Mesendoderm (in vitro differentiated cells): ENCODE measurements around the gene NRAP.

Source experiments
- DNase-seq: peaks from one replicate; pipeline ENCODE4 v3.0.0; 2013
- H2AK5ac ChIP-seq: 2 replicates; pipeline ENCODE4 v1.6.1; 2013; ENCODE audit warnings: low read length, inconsistent platforms
- H2BK120ac ChIP-seq: 2 replicates; pipeline ENCODE4 v1.6.1; 2013; ENCODE audit warnings: low read depth, mild to moderate bottlenecking, low read length, moderate library complexity, mixed read lengths
- H2BK15ac ChIP-seq: replicated peaks from 2 replicates; pipeline ENCODE4 v1.6.1; 2013; ENCODE audit warnings: low read depth, mild to moderate bottlenecking, moderate library complexity
- H2BK5ac ChIP-seq: 2 replicates; pipeline ENCODE4 v1.6.1; 2013; ENCODE audit warnings: low read length, inconsistent platforms
- H3K18ac ChIP-seq: 2 replicates; pipeline ENCODE4 v1.6.1; 2013; ENCODE audit warnings: mild to moderate bottlenecking, low read length, mixed read lengths
- H3K23ac ChIP-seq: one replicate; pipeline ENCODE4 v1.6.1; 2013; ENCODE audit warnings: low read length
- H3K27ac ChIP-seq: 2 replicates; pipeline ENCODE4 v1.5.1; 2013; ENCODE audit warnings: low read depth, mild to moderate bottlenecking, inconsistent platforms, low read length, moderate library complexity
- H3K27me3 ChIP-seq: 2 replicates; pipeline ENCODE4 v1.6.1; 2013; ENCODE audit warnings: low read length, control low read depth, mild to moderate bottlenecking, inconsistent platforms; ENCODE audit not compliant: insufficient read depth, poor library complexity
- H3K36me3 ChIP-seq: 2 replicates; pipeline ENCODE4 v1.6.1; 2013; ENCODE audit warnings: low read length, inconsistent platforms; ENCODE audit not compliant: control insufficient read depth, insufficient read depth
- H3K4ac ChIP-seq: one replicate; pipeline ENCODE4 v1.6.1; 2013; ENCODE audit warnings: low read depth, mild to moderate bottlenecking, low read length, moderate library complexity
- H3K4me1 ChIP-seq: 2 replicates; pipeline ENCODE4 v1.6.1; 2013; ENCODE audit warnings: low read depth, low read length, inconsistent platforms; ENCODE audit not compliant: control insufficient read depth
- H3K4me2 ChIP-seq: 2 replicates; pipeline ENCODE4 v1.6.1; 2013; ENCODE audit warnings: low read length
- H3K4me3 ChIP-seq: 2 replicates; pipeline ENCODE4 v1.5.1; 2013; ENCODE audit warnings: mild to moderate bottlenecking, low read length
- H3K56ac ChIP-seq: one replicate; pipeline ENCODE4 v1.6.1; 2013; ENCODE audit warnings: low read length
- H3K79me1 ChIP-seq: 2 replicates; pipeline ENCODE4 v1.6.1; 2013; ENCODE audit warnings: low read length, inconsistent platforms
- H3K79me2 ChIP-seq: 2 replicates; pipeline ENCODE4 v1.6.1; 2013; ENCODE audit warnings: mild to moderate bottlenecking, low read length; ENCODE audit not compliant: control insufficient read depth, insufficient read depth
- H3K9ac ChIP-seq: 2 replicates; pipeline ENCODE4 v1.6.1; 2013; ENCODE audit warnings: low read length, inconsistent platforms
- H4K5ac ChIP-seq: one replicate; pipeline ENCODE4 v1.6.1; 2013; ENCODE audit warnings: low read length
- H4K8ac ChIP-seq: one replicate; pipeline ENCODE4 v1.6.1; 2013; ENCODE audit warnings: low read depth, mild to moderate bottlenecking, control low read depth, low read length, moderate library complexity
- WGBS: extraction: QIAGEN DNeasy Blood & Tissue Kit; methylation state at CpG from one replicate; pipeline ENCODE4 v1.1.7; 2013; ENCODE audit warnings: low lambda C conversion rate, missing lambda C conversion rate; ENCODE audit not compliant: insufficient coverage; ENCODE audit errors: extremely low coverage; 5-methylcytosine and 5-hydroxymethylcytosine counted together

NRAP gene

DNA sequence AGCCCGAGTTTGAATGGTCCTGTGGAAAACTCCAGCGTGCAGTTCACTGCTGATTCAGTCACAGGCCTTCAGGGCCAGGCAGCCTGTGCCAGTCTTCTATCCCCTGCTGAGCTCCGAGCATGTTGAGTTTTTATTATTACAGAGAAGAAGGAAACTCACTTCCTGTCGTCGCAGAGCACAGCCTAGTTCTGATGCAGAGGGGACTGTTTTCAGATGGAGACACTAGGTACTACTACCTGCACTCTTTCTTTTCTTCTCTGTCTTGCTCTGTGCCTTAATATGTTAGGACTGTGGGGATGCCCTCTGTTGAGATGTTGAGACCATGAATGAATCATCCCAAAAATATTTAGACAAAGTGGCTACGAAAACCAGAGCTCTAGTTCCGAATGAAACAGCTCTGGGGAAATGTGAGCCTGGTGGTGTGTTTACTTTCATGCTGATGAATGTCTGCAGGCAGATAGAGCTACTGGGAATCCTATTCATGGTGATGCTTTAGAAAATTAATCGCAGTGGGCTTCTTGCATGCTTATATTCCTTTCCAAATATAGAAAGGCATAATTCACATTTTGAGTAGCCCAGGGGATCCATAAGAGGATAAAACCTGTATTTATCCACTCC is 45.5 kb upstream of the NRAP start:
- Histone ChIP-seq H3K23ac (no peak overlapping the region), H3K4me2 (no peak overlapping the region), H3K27me3 (no peaks in the 10 kb centered on the region), H2BK15ac (no peak overlapping the region), H3K79me1 (no peaks in the 10 kb centered on the region), H2BK5ac (no peak overlapping the region), H3K4me3 (no peak overlapping the region), H3K27ac (no peak overlapping the region), H3K36me3 (no peaks in the 10 kb centered on the region), H4K8ac (no peak overlapping the region), H3K18ac (no peak overlapping the region), H2BK120ac (no peak overlapping the region), H3K9ac (no peak overlapping the region), H3K79me2 (no peaks in the 10 kb centered on the region), H3K4ac (no peak overlapping the region), H4K5ac (no peak overlapping the region), H2AK5ac (no peak overlapping the region), H3K56ac (no peak overlapping the region), H3K4me1 (peaks cover 16% of the 10 kb centered on the region)
- no CpG with 5 or more reads among the region's 8 CpGs for WGBS
- DNase-seq: peak; percentile 53

DNA sequence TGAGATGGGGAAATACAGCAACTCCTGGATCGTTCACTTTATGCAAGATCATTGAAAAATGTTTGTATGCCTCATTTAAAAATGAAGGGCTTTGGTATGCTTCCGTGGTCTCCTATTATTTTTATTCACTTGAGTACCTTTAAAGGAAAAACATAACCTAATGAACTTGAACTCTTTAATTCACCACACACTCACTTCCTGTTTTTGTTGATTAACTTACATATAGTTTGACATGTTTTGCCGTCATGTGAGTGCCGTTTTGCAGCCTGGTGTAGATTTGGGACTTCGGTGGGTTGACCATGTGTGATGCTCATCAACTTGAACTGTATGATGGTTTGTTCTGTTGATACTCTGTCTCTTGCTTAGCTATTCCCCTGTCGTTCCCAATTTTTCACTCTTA is 44.8 kb upstream of the NRAP start:
- no peak for DNase-seq
- Histone ChIP-seq H3K4ac (no peak overlapping the region), H3K23ac (no peak overlapping the region), H2BK15ac (no peak overlapping the region), H3K18ac (no peak overlapping the region), H3K4me1 (peaks cover 16% of the 10 kb centered on the region), H3K36me3 (no peaks in the 10 kb centered on the region), H3K56ac (no peak overlapping the region), H2BK120ac (no peak overlapping the region), H3K27ac (no peak overlapping the region), H4K5ac (no peak overlapping the region), H3K27me3 (no peaks in the 10 kb centered on the region), H2BK5ac (no peak overlapping the region), H3K4me2 (no peak overlapping the region), H3K9ac (no peak overlapping the region), H3K79me2 (no peaks in the 10 kb centered on the region), H4K8ac (no peak overlapping the region), H3K4me3 (no peak overlapping the region), H3K79me1 (no peaks in the 10 kb centered on the region), H2AK5ac (no peak overlapping the region)
- no CpG with 5 or more reads among the region's 6 CpGs for WGBS

DNA sequence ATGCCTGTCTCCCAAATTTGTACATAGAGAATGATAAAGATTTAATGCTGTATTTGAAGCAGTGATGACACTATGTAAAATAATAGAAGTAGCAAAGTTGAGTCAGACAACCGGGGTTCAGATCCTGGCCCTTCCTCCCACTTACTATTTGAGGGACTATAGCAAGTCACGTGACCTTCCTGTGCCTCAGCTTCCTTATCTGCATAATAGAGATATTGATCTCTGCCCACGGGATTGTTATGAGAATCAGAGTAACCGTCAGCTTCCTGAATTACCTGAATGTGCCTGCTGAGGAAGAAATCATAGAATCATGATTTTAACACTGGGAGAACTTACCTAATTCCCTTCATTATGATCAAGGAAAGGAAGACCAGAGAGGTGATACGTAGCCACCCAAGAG is 42.8 kb upstream of the NRAP start:
- H3K4me1 ChIP-seq: peaks cover 14% of the 10 kb centered on the region
- no CpG with 5 or more reads among the region's 5 CpGs for WGBS
- H3K4me2 ChIP-seq: no peak overlapping the region
- no peak overlapping the region for H2BK120ac ChIP-seq
- no peak overlapping the region for H3K9ac ChIP-seq
- H3K27ac ChIP-seq: no peak overlapping the region
- H3K27me3 ChIP-seq: no peaks in the 10 kb centered on the region
- no peak overlapping the region for H2AK5ac ChIP-seq
- no peak for DNase-seq
- H4K5ac ChIP-seq: no peak overlapping the region
- H3K4me3 ChIP-seq: no peak overlapping the region
- H3K36me3 ChIP-seq: no peaks in the 10 kb centered on the region
- H3K23ac ChIP-seq: no peak overlapping the region
- no peak overlapping the region for H3K4ac ChIP-seq
- H3K79me1 ChIP-seq: no peaks in the 10 kb centered on the region
- H2BK15ac ChIP-seq: no peak overlapping the region
- H2BK5ac ChIP-seq: no peak overlapping the region
- H4K8ac ChIP-seq: no peak overlapping the region
- H3K79me2 ChIP-seq: no peaks in the 10 kb centered on the region
- H3K18ac ChIP-seq: no peak overlapping the region
- no peak overlapping the region for H3K56ac ChIP-seq

DNA sequence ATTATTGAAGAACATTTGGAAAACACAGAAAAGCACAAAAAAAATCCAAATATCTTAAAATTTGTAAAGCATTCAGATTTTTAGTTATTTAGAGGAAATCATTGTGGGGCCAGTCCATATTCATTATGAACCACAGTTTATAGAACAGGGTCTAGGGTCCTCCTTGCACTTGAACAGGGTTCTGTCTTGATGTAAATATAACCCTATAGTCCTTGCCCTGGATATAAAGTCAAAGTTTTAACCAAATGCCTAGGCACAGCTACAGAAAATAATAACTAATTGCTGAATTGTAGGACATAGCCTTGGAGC is 41.5 kb upstream of the NRAP start:
- Histone ChIP-seq H3K79me1 (no peaks in the 10 kb centered on the region), H2BK15ac (no peak overlapping the region), H2BK120ac (no peak overlapping the region), H2AK5ac (no peak overlapping the region), H3K4ac (no peak overlapping the region), H3K9ac (no peak overlapping the region), H3K27me3 (no peaks in the 10 kb centered on the region), H3K27ac (no peak overlapping the region), H3K18ac (no peak overlapping the region), H3K36me3 (no peaks in the 10 kb centered on the region), H2BK5ac (no peak overlapping the region), H4K5ac (no peak overlapping the region), H3K79me2 (no peaks in the 10 kb centered on the region), H3K23ac (no peak overlapping the region), H3K56ac (no peak overlapping the region), H3K4me1 (peaks cover 8% of the 10 kb centered on the region), H4K8ac (no peak overlapping the region), H3K4me3 (no peak overlapping the region), H3K4me2 (no peak overlapping the region)
- no peak for DNase-seq

DNA sequence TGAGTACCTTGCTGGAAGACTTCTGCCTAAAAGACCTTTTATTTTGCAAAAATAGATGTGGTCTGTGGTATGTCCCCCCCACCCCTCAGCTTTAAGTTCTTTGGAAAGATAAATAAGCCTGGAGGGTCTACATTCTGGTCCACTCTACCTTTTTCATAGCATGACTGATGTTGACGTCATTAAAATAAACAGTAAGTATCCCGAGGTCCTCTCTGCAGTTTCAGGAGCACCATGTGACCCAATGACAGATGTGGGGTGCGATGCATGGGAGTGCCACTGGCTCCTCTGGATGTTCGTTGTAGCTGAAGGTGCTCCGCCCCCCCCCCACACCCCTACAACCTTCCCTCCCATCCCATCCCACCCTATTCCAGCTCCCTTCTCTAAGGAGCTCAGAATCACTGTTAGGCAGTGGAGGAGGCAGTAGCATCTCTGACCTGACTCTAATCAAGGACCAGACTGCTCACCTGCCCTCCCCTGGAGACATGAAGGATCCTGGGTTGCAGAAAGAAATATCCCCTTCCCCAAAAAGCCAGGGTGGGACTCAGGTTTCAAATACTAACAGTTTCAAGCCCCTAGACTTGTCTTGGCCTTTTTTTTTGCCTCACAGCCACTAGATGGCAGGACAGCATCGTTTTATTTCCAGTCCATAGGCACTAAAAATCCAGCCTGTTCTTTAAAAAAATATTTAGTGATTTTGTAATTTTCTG is 40.9 kb upstream of the NRAP start:
- H3K27me3 ChIP-seq: no peaks in the 10 kb centered on the region
- no peak overlapping the region for H2BK120ac ChIP-seq
- no peak overlapping the region for H3K4me3 ChIP-seq
- no peaks in the 10 kb centered on the region for H3K79me2 ChIP-seq
- H3K4ac ChIP-seq: no peak overlapping the region
- no peak overlapping the region for H3K9ac ChIP-seq
- no peak overlapping the region for H4K5ac ChIP-seq
- H3K4me2 ChIP-seq: no peak overlapping the region
- no peaks in the 10 kb centered on the region for H3K79me1 ChIP-seq
- H3K18ac ChIP-seq: no peak overlapping the region
- H2BK5ac ChIP-seq: no peak overlapping the region
- H4K8ac ChIP-seq: no peak overlapping the region
- H3K56ac ChIP-seq: no peak overlapping the region
- no peak overlapping the region for H2AK5ac ChIP-seq
- H3K36me3 ChIP-seq: no peaks in the 10 kb centered on the region
- no peak overlapping the region for H2BK15ac ChIP-seq
- peaks cover 6% of the 10 kb centered on the region for H3K4me1 ChIP-seq
- H3K23ac ChIP-seq: no peak overlapping the region
- peak; percentile 66 for DNase-seq
- no CpG with 5 or more reads among the region's 6 CpGs for WGBS
- no peak overlapping the region for H3K27ac ChIP-seq

DNA sequence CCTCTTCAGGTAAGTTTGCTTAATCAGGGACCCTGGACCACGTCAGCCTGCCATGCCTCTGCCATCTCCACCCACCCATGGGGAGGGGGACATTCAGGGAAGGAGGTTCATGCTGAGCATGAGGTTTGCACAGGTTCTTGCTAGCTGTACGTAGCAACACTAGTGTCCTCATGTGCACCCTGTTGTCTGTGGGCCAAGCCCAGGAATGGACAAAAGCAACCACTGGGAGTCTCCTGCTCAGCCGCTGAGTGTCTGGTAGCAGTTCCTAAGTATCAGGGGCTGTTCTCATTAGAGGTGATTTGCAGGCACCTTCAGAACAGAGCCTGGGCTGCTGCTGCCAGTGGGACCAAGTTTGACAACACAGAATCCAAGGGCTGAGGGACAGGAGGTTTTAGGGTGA is 33.8 kb upstream of the NRAP start:
- Histone ChIP-seq H4K5ac (no peak overlapping the region), H3K27me3 (no peaks in the 10 kb centered on the region), H3K4me2 (no peak overlapping the region), H4K8ac (no peak overlapping the region), H3K18ac (no peak overlapping the region), H2BK120ac (no peak overlapping the region), H3K27ac (no peak overlapping the region), H3K56ac (no peak overlapping the region), H3K9ac (no peak overlapping the region), H3K79me2 (no peaks in the 10 kb centered on the region), H3K4me1 (no peaks in the 10 kb centered on the region), H3K23ac (no peak overlapping the region), H3K79me1 (no peaks in the 10 kb centered on the region), H3K4ac (no peak overlapping the region), H2BK5ac (no peak overlapping the region), H2AK5ac (no peak overlapping the region), H3K36me3 (no peaks in the 10 kb centered on the region), H3K4me3 (no peak overlapping the region), H2BK15ac (no peak overlapping the region)
- no CpG with 5 or more reads among the region's 3 CpGs for WGBS
- no peak for DNase-seq
